ENCODE measurements around the gene NACC1. TPM values are rescaled to one million over a fixed set of nuclear protein-coding genes. Genes with fewer than 3 reads are reported as not detected.

NACC1 gene
- total and polyA plus RNA-seq, 2 of the 13 experiments (the other 11 are each of a cell fraction or from before 2014, with no cell fraction given), result 31.8 to 42.3 TPM

- TF ChIP-seq IKZF4 (CRISPR knock-in tag; IDR thresholded peaks at IDR 0.05; ENCODE audit: borderline replicate concordance, low read depth, not compliant biosample characterization) (peak; percentile 29), HOXA7 (CRISPR knock-in tag; IDR thresholded peaks at IDR 0.05) (no peak), NAIF1 (CRISPR knock-in tag; IDR thresholded peaks at IDR 0.05; ENCODE audit: borderline replicate concordance) (no peak), IRF9 (CRISPR knock-in tag; IDR thresholded peaks at IDR 0.05; ENCODE audit: borderline replicate concordance) (no peak), ZNF337 (CRISPR knock-in tag; IDR thresholded peaks at IDR 0.05; ENCODE audit: borderline replicate concordance, low read depth) (no peak), NCOR1 (IDR thresholded peaks at IDR 0.05; ENCODE audit: borderline replicate concordance, low read length) (no peak), MAX (IDR thresholded peaks at IDR 0.05) (no peak; the same call in 1 of the 2 replicates), ZNF660 (CRISPR knock-in tag; IDR thresholded peaks at IDR 0.05; ENCODE audit: borderline replicate concordance, low read depth) (no peak), ZNF503 (CRISPR knock-in tag; IDR thresholded peaks at IDR 0.05) (no peak), SPEN (CRISPR knock-in tag; IDR thresholded peaks at IDR 0.05; ENCODE audit: low read depth) (no peak), ZNF234 (CRISPR knock-in tag; conservative IDR thresholded peaks at IDR 0.05) (peak; percentile 76; the same call in 1 of the 2 replicates), FIP1L1 (IDR thresholded peaks at IDR 0.05; ENCODE audit: borderline replicate concordance, insufficient read depth, low read depth, low read length) (no peak), HNRNPK (IDR thresholded peaks at IDR 0.05; ENCODE audit: low read depth, low read length, poor library complexity, severe bottlenecking) (peak; percentile 55), ZNF563 (CRISPR knock-in tag; IDR thresholded peaks at IDR 0.05) (peak; percentile 28; the same call in 1 of the 2 replicates), FOSL1 (CRISPR knock-in tag; IDR thresholded peaks at IDR 0.05; ENCODE audit: borderline replicate concordance) (no peak), THRA (CRISPR knock-in tag; IDR thresholded peaks at IDR 0.05; ENCODE audit: borderline replicate concordance) (no peak), TEAD2 (CRISPR knock-in tag; IDR thresholded peaks at IDR 0.05) (no peak), ZNF414 (CRISPR knock-in tag; IDR thresholded peaks at IDR 0.05) (no peak), CREB3 (CRISPR knock-in tag; IDR thresholded peaks at IDR 0.05) (no peak), ZNF605 (CRISPR knock-in tag; IDR thresholded peaks at IDR 0.05) (no peak), ZNF674 (CRISPR knock-in tag; IDR thresholded peaks at IDR 0.05; ENCODE audit: low read depth) (no peak)
These were observed 31.6 kb downstream of the NACC1 start (continued) for GRCh38 chr19:13149628-13150186.

All from HepG2 (cell line).